H1 (cell line): ENCODE data around the gene BMAL2. TPM values are rescaled to one million over a fixed set of nuclear protein-coding genes. Genes with fewer than 3 reads are reported as not detected.

Experiments used
- CTCF ChIA-PET: fragments of 300-600 bp; sonication (Branson Sonifier 250); formaldehyde crosslinking; loops from one replicate; lab custom pipeline; 2021; ENCODE audit not compliant: partially characterized antibody; lab: Charles Lee
- POLR2A ChIA-PET: fragments of 300-600 bp; sonication (Branson Sonifier 250); formaldehyde crosslinking; loops from one replicate; lab custom pipeline; 2021; ENCODE audit warnings: inconsistent platforms; ENCODE audit not compliant: partially characterized antibody; lab: Charles Lee
- DNase-seq, 2 experiments: peaks; one replicate each; pipeline versions ENCODE4 v3.0.0 to v3.0.0-alpha.2; 2010 to 2022; ENCODE audit warnings: low spot score in 2 of 2, low read depth in 1 of 2, mixed read lengths in 1 of 2
- FAIRE-seq: peaks from 2 replicates; lab custom pipeline; 2011; peaks lifted over from hg19 to GRCh38; lab: Jason Lieb, UNC
- H2AFZ ChIP-seq: 2 replicates; pipeline ENCODE4 v1.8.1; 2012; ENCODE audit warnings: low read length, inconsistent platforms
- H2AK5ac ChIP-seq: 2 replicates; pipeline ENCODE4 v1.6.1; 2013; ENCODE audit warnings: low read depth, low read length
- H2BK120ac ChIP-seq: replicated peaks from 2 replicates; pipeline ENCODE3; 2013; ENCODE audit warnings: low read depth, low read length, inconsistent platforms
- H2BK12ac ChIP-seq: 2 replicates; pipeline ENCODE4 v1.6.1; 2013; ENCODE audit warnings: low read depth, low read length
- H2BK15ac ChIP-seq: 2 replicates; pipeline ENCODE4 v1.6.1; 2013; ENCODE audit warnings: low read length
- H2BK20ac ChIP-seq: 2 replicates; pipeline ENCODE4 v1.6.1; 2013; ENCODE audit warnings: low read length
- H2BK5ac ChIP-seq: 2 replicates; pipeline ENCODE4 v1.6.1; 2013; ENCODE audit warnings: low read depth, low read length
- H3K14ac ChIP-seq: 2 replicates; pipeline ENCODE4 v1.6.1; 2013; ENCODE audit warnings: inconsistent platforms; ENCODE audit not compliant: insufficient read length
- H3K18ac ChIP-seq: 2 replicates; pipeline ENCODE4 v1.6.1; 2013; ENCODE audit warnings: low read length; ENCODE audit errors: extremely low read depth
- H3K23ac ChIP-seq: 2 replicates; pipeline ENCODE4 v1.6.1; 2013; ENCODE audit warnings: inconsistent platforms; ENCODE audit not compliant: insufficient read length
- H3K23me2 ChIP-seq: 2 replicates; pipeline ENCODE4 v1.6.1; 2013; ENCODE audit warnings: low read depth, low read length
- H3K27ac ChIP-seq: 2 replicates; pipeline ENCODE4 v1.6.1; 2011; ENCODE audit warnings: low read depth, low read length, inconsistent platforms
- H3K27me3 ChIP-seq, 4 experiments: replicated peaks in 1 of 4; 1 replicate in 1 of 4; 2 replicates in 3 of 4; pipeline versions ENCODE4 v1.6.1 to v1.8.1; 2011 to 2013; ENCODE audit warnings: low read length in 3 of 4, mild to moderate bottlenecking in 3 of 4, inconsistent platforms in 2 of 4, mixed read lengths in 2 of 4, moderate library complexity in 1 of 4; ENCODE audit not compliant: control insufficient read depth in 3 of 4, insufficient read depth in 3 of 4; ENCODE audit errors: extremely low read depth in 1 of 4
- H3K36me3 ChIP-seq, 4 experiments: 2 replicates each; pipeline versions ENCODE4 v1.6.1 to v1.8.1; 2011 to 2013; ENCODE audit warnings: mild to moderate bottlenecking in 4 of 4, low read length in 3 of 4, moderate library complexity in 2 of 4, control low read depth in 1 of 4, inconsistent platforms in 1 of 4; ENCODE audit not compliant: insufficient read depth in 4 of 4, control insufficient read depth in 2 of 4
- H3K4ac ChIP-seq: replicated peaks from 2 replicates; pipeline ENCODE3; 2013; ENCODE audit warnings: low read length, low read depth, mixed read lengths, inconsistent platforms; ENCODE audit not compliant: insufficient read length
- H3K4me1 ChIP-seq, 4 experiments: replicated peaks in 1 of 4; 1 replicate in 1 of 4; 2 replicates in 3 of 4; pipeline versions ENCODE4 v1.6.1 to v1.8.1; 2011 to 2013; ENCODE audit warnings: low read length in 3 of 4, inconsistent platforms in 2 of 4, mixed read lengths in 1 of 4; ENCODE audit not compliant: insufficient read depth in 4 of 4, control insufficient read depth in 3 of 4
- H3K4me2 ChIP-seq, 2 experiments: 2 replicates each; pipeline versions ENCODE4 v1.6.1 to v1.8.1; 2011 to 2013; ENCODE audit warnings: low read depth in 2 of 2, low read length in 2 of 2, control low read depth in 1 of 2, inconsistent platforms in 1 of 2, mild to moderate bottlenecking in 1 of 2; ENCODE audit not compliant: insufficient read depth in 1 of 2
- H3K4me3 ChIP-seq, 4 experiments: fragments of 200-600, 300-600 bp in 1 of 4; sonication (generic), shearing (Covaris generic), sonication (Bioruptor Twin) in 1 of 4; 2 replicates each; pipeline versions ENCODE4 v1.5.1 to v1.8.1; 2011 to 2016; ENCODE audit warnings: low read length in 4 of 4, low read depth in 3 of 4, control low read depth in 2 of 4, inconsistent platforms in 2 of 4, mild to moderate bottlenecking in 2 of 4, mixed read lengths in 1 of 4, moderate library complexity in 1 of 4; ENCODE audit not compliant: insufficient read depth in 2 of 4; ENCODE audit errors: extremely low read depth in 1 of 4
- H3K56ac ChIP-seq: replicated peaks from 2 replicates; pipeline ENCODE3; 2013; ENCODE audit warnings: low read depth, mild to moderate bottlenecking, mixed read lengths, low read length, inconsistent platforms; ENCODE audit not compliant: insufficient read length
- H3K79me1 ChIP-seq: 2 replicates; pipeline ENCODE4 v1.6.1; 2013; ENCODE audit warnings: low read depth, low read length, control low read depth
- H3K79me2 ChIP-seq, 2 experiments: 2 replicates each; pipeline versions ENCODE4 v1.6.1 to v1.8.1; 2012 to 2013; ENCODE audit warnings: low read length in 2 of 2, mild to moderate bottlenecking in 2 of 2, inconsistent platforms in 1 of 2; ENCODE audit not compliant: insufficient read depth in 2 of 2, control insufficient read depth in 1 of 2
- H3K9ac ChIP-seq, 4 experiments: replicated peaks in 1 of 4; 1 replicate in 1 of 4; 2 replicates in 3 of 4; pipeline versions ENCODE4 v1.6.1 to v1.8.1; 2011 to 2013; ENCODE audit warnings: low read depth in 3 of 4, low read length in 3 of 4, control low read depth in 2 of 4, mild to moderate bottlenecking in 2 of 4, moderate library complexity in 2 of 4, inconsistent platforms in 1 of 4; ENCODE audit errors: extremely low read depth in 1 of 4
- H3K9me3 ChIP-seq, 2 experiments: 2 replicates each; pipeline versions ENCODE4 v1.6.1 to v1.8.1; 2012 to 2013; ENCODE audit warnings: mild to moderate bottlenecking in 2 of 2, moderate library complexity in 2 of 2, control low read depth in 1 of 2, inconsistent platforms in 1 of 2, low read depth in 1 of 2, low read length in 1 of 2, mixed read lengths in 1 of 2; ENCODE audit not compliant: insufficient read depth in 2 of 2
- H4K20me1 ChIP-seq, 2 experiments: replicated peaks in 1 of 2; 2 replicates each; pipeline versions ENCODE3 to v1.8.1; 2011 to 2013; ENCODE audit warnings: inconsistent platforms in 2 of 2, low read length in 2 of 2, mild to moderate bottlenecking in 1 of 2; ENCODE audit not compliant: insufficient read depth in 2 of 2, control insufficient read depth in 1 of 2
- H4K5ac ChIP-seq: 2 replicates; pipeline ENCODE4 v1.6.1; 2013; ENCODE audit warnings: low read length, low read depth, mixed read lengths, inconsistent platforms; ENCODE audit not compliant: insufficient read length
- H4K8ac ChIP-seq: 2 replicates; pipeline ENCODE4 v1.8.0; 2013; ENCODE audit warnings: mild to moderate bottlenecking, moderate library complexity, low read length, inconsistent platforms; ENCODE audit not compliant: insufficient read depth; ENCODE audit errors: extremely low read depth
- H4K91ac ChIP-seq: replicated peaks from 2 replicates; pipeline ENCODE3; 2013; ENCODE audit warnings: low read length, mixed read lengths, inconsistent platforms; ENCODE audit not compliant: insufficient read length
- CREB1 ChIP-seq: IDR thresholded peaks from 2 replicates; pipeline ENCODE4 v1.6.1; 2012; ENCODE audit warnings: inconsistent platforms
- SRF ChIP-seq: IDR thresholded peaks from 2 replicates; pipeline ENCODE4 v1.6.1; 2011; ENCODE audit warnings: mild to moderate bottlenecking, low read depth, low read length, moderate library complexity
- WGBS, 2 experiments: shearing (Covaris generic) in 1 of 2; methylation state at CpG; one replicate each; pipeline versions ENCODE4 v1.1.6 to v1.1.7; 2013 to 2015; ENCODE audit warnings: low lambda C conversion rate in 2 of 2, mixed read lengths in 2 of 2, inconsistent platforms in 1 of 2, low coverage in 1 of 2, missing lambda C conversion rate in 1 of 2; ENCODE audit not compliant: insufficient replicate concordance in 2 of 2, insufficient coverage in 1 of 2, insufficient read length in 1 of 2; ENCODE audit errors: extremely low coverage in 1 of 2, missing lambda C conversion rate in 1 of 2; 5-methylcytosine and 5-hydroxymethylcytosine counted together
- polyA plus RNA-seq, 7 experiments: library from polyadenylated mRNA; depleted of rRNA in 3 of 7; stranded (reverse) in 5 of 7; unstranded in 2 of 7; fragments of >200 nt in 5 of 7; fragments of 200-250 nt in 2 of 7; gene quantifications; 1 replicate in 5 of 7; 2 replicates in 1 of 7; 4 replicates in 1 of 7; pipeline versions ENCODE4 v1.2.1 to v1.2.3, GENCODE V29; 2011 to 2013; ENCODE audit warnings: missing spikeins in 2 of 7, mixed read lengths in 2 of 7
- total RNA-seq: library from RNA; stranded (reverse); fragmentation: NEBNext Ultra II Directional; extraction: Animal tissue kit (Norgen Biotek cat#: 25700); gene quantifications from 2 replicates; pipeline ENCODE4 v1.2.1, GENCODE V29; 2021

Gene BMAL2
- total and polyA plus RNA-seq, 2 of the 8 experiments (the other 6 are each of a cell fraction or from before 2014, with no cell fraction given) = 3.2 to 20.6 TPM

DNA sequence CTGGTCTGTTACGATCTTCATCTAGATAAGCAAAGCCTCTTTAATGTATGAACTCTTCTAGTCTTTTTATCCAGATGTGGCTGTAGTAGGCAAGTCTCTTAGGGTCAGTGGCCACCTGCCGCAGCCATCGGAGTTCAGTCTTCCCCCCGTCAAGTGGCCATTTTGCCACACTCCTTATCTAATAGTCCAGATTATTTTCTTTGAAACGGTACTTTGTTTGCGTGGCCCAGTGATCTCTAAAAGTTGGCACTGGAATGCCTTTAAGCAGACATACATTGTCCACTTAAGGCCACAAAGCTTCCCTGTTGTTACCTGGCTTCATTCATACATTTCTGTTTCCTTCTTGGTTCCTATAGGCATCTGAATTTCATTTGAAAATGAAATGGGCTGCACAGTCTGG is 36.0 kb upstream of the BMAL2 start:
- Histone ChIP-seq H2BK5ac (no peak overlapping the region), H3K23ac (no peak overlapping the region), H2AFZ (no peak overlapping the region), H4K20me1 (no peaks in the 10 kb centered on the region), H3K4me1 (peaks cover 0 to 3% (median 0%) of the 10 kb centered on the region in 4 experiments; a peak in 2 of 7 replicates), H2BK20ac (no peak overlapping the region), H4K8ac (no peak overlapping the region), H3K27me3 (no peaks in the 10 kb centered on the region), H3K23me2 (no peaks in the 10 kb centered on the region), H2AK5ac (no peak overlapping the region), H3K36me3 (peaks cover 0 to 16% (median 5%) of the 10 kb centered on the region in 4 experiments; a peak in 3 of 8 replicates), H3K4me3 (no peak overlapping the region), H3K4ac (no peak overlapping the region), H3K79me2 (peaks cover 0 to 14% of the 10 kb centered on the region in 2 experiments; a peak in 1 of 4 replicates), H4K91ac (no peak overlapping the region), H3K79me1 (0 out of 2 replicates have a peak, but pooled peaks cover 3% of the 10 kb centered on the region), H2BK12ac (no peak overlapping the region), H2BK120ac (no peak overlapping the region), H3K27ac (no peak overlapping the region), H3K9me3 (no peaks in the 10 kb centered on the region), H4K5ac (no peak overlapping the region), H3K56ac (no peak overlapping the region), H3K9ac (no peak overlapping the region), H3K4me2 (no peak overlapping the region), H3K18ac (no peak overlapping the region), H3K14ac (no peak overlapping the region), H2BK15ac (no peak overlapping the region)
- no peak for FAIRE-seq
- CTCF ChIA-PET = interaction anchor here (3.0 kb wide), 1 partner anchor 10 kb away, joined by 31 read pairs; no protein-coding TSS in a partner anchor
- no peak for DNase-seq
- WGBS, 2 experiments = 89% methylated on average over 6 of the region's 6 CpGs; no CpG with 5 or more reads in 1 of the 2 experiments
- TF ChIP-seq SRF (no peak), CREB1 (no peak)
- POLR2A ChIA-PET = no interaction called here
